NCI-H1092 (cell line): Measurements from ENCODE around the gene UGT2B15.
"Not testable (repeated sequence)": the region's sequence is repeated elsewhere in the genome, so short reads cannot be mapped to it uniquely, and the experiment has no call there.

Experiments
- DNase-seq: peaks from one replicate; lab custom pipeline; 2025; lab: John Stamatoyannopoulos, UW

UGT2B15 gene

GRCh38 chr4:68670479-68670939 lies at the start of gene UGT2B15:
Gene UGT2B15, minus strand, starts transcription at chr4:68670652. Its CDS starts 34 bp downstream, at chr4:68670618.
- DNase-seq = not testable (repeated sequence)

DNA sequence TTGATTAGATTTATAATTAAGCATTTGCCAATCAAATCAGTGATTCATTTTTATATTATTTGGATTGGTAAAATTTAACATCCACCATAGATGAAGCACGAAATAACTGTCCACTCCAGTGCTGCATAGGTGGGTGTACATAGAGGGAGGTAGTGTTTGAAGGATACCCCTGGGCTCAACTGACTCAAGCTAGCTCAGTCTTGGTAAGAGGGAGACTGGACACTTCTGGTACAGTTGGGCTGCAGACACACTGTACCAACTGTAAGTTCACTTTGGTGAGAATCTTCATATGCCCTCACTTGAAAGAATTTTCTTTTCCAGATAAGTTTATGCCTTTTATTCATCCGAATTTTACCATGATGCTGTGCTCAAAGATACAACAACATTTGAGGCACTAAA lies 48.6 kb upstream of the UGT2B15 start:
- DNase-seq = no peak

- no peak for DNase-seq
These were observed 48.1 kb upstream of the UGT2B15 start for GRCh38 chr4:68718447-68719074.

DNA sequence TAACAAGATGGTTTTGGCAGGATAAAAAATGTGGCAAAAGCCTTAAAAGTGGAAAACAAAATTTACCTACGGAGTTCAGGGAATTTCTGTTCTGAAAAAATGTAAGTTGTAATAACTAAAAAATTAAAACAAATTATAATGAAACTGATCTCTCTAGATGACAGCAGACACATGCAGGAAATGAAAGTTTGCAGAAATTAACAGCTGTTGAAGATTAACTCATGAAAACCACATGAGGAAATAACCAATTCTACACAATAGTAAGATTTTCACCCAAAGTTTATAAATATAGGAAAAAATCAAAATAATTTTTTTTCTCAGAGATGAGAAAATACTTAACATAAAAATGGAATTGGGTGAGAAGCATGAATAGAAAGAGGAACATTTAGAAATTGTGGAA lies 47.5 kb upstream of the UGT2B15 start:
- DNase-seq = no peak

DNA sequence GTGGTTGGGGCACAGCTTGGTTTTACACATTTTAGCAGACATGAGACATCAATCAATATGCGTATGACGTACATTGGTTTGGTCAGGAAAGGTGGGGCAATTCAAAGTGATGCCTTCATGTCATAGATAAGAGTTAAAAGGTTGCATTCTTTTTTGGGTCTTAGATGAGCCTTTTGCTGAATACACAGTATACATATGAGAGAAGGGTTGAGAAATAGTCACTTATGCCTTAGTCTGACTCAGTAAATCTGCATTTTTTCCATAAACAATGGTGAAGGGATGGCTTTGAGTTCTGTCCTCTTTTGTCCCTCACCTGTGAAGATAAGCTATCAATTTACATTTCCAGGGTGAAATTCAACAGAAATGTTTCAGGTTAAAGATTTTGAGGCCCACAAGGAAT lies 43.9 kb upstream of the UGT2B15 start:
- DNase-seq = no peak

DNA sequence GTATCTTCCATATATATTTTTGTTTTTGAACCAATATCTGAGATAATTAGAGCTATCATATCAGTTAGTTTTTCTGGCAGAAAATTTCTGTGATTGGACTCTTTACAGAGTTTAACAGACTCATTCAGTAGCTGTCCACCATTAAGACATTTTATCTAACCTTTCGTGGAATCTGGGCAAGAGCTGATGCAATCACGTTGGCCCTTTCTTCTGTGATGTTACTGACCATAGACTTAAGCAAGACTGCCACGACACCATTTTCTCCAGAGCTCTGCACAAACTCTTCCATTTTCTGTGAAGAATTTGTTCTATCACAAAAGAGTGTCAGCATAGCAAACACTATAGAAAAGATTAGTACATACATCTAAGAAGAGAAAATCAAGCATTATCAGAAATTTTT lies 41.8 kb upstream of the UGT2B15 start:
- DNase-seq = no peak

DNA sequence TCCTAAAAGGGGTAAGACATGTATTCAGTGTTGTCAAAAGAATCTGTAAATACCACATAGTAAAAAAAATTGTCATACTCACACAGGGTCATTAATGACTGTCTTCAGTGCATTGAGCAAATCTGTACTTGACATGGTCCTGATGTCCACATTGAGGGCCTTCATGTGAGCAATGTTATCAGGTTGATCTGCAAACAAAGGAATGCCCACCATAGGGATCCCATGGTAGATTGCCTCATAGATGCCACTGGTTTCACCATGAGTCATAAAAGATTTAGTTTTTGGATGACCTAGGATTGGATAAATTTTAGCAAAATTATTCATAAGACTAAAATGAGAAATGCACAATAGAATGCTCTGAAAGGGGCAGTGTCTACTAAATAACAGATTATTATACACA lies 38.1 kb upstream of the UGT2B15 start:
- DNase-seq = no peak

GRCh38 chr4:68703168-68703567 lies 32.7 kb upstream of the UGT2B15 start:
- DNase-seq = not testable (repeated sequence)

DNA sequence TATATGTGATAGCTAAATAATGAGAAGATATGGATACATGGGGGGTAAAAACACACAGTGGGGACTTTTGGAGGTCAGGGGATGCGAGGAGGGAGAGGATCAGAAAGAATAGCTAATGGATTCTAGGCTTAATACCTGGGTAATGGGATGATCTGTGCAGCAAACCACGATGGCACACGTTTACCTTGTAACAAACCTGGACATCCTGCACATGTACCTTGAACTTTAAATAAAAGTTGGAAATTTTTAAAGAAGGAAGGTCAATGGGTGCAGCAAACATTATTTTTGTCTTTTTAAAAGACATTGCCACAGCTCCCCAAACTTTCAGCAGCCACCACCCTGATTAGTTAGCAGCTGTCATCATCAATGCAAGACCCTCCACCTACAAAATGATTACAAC lies 29.7 kb upstream of the UGT2B15 start:
- no peak for DNase-seq

DNA sequence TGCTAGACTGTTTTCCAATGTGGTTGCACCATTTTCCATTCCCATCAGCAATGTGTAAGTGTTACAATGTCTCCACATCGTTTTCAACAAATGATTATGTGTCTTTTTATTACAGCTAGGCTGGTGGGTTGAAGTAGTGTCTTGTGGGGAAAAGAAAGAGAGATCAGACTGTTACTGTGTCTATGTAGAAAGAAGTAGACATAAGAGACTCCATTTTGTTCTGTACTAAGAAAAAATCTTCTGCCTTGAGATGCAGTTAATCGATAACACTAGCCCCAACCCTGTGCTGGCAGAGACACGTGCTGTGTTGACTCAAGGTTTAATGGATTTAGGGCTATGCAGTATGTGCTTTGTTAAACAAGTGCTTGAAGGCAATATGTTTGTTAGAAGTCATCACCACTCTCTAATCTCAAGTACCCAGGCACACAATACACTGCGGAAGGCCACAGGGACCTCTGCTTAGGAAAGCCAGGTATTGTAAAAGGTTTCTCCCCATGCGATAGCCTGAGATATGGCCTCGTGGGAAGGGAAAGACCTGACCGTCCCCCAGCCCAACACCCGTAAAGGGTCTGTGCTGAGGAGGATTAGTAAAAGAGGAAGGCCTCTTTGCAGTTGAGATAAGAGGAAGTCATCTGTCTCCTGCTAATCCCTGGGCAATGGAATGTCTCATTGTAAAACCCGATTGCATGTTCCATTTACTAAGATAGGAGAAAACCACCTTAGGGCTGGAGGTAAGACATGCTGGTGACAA lies 23.0 kb upstream of the UGT2B15 start:
- no peak for DNase-seq

DNA sequence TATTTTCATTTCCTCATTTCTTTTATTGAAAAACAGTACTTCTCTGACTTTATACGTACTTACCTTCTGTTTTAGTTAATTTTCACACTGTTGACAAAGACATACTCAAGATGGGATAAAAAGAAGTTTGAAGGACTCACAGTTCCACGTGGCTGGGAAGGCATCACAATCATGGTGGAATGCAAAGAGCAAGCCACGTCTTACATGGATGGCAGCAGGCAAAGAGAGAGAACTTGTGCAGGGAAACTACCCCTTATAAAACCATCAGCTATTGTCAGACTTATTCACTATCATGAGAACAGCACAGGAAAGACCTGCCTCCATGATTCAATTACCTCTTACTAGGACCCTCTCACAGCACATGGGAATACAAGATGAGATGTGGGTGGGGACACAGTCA lies 20.7 kb upstream of the UGT2B15 start:
- no peak for DNase-seq

GRCh38 chr4:68683034-68683433 lies 12.6 kb upstream of the UGT2B15 start:
- DNase-seq = no peak

- DNase-seq = not testable (repeated sequence)
These were observed 10.8 kb upstream of the UGT2B15 start for GRCh38 chr4:68681298-68681697.

DNA sequence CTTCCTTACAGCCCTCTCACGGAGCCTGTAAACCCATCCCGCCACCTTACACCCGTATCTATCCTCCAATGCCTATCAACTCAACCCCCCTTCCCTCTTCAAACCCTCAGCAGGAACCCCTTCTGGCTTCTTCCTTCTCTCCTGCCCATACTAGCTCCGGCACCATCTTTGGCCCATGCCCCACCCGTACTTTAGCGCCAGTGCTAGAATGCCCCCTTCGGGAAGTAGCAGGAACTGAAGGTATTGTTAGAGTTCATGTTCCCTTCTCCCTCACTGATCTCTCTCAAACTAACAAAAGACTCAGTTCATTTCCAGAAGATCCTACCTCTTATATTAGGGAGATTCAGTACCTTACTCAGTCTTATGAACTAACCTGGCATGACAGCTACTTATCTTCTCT lies 2.7 kb upstream of the UGT2B15 start:
- DNase-seq = no peak

DNA sequence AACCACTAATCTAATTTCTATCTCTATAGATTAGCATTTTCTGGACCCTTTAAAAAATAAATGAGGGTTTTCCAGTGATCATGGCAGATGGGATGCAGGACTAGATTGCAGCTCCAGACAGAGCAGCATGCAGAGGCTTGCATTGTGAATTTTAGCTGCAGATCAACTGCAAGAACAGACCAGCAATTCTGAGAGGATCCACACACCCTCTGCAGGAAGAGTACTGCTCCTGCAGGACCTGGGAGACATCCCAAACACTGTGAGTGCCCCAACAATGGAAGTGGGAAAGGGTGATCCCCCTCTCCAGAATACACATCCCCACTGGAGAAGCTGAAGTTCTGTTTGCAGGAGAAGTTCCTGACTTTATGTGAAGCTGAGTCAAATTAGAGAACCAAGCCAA lies 765 bp upstream of the UGT2B15 start:
- DNase-seq = not testable (repeated sequence)

- DNase-seq = not testable (repeated sequence)
These were observed 1.8 kb downstream of the UGT2B15 start for GRCh38 chr4:68668537-68669163.

DNA sequence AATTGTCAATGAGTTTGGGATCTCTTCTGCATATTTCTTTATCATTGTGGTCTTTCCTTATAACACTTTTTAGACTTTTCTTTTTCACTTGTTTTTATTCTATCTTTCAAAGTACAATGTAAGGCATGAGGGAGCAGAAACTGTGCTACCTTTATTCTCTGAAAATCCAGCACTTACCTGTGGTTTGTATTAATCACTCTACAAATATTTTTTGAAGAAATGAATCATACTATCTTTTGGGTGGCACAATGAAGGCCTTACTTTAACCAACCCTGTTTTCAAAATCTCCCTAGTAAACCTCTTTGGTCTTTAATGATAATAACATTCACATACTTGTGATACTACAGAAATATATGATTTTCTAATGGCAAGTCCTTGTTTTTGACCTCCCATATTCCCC lies 2.9 kb downstream of the UGT2B15 start:
- DNase-seq = not testable (repeated sequence)

DNA sequence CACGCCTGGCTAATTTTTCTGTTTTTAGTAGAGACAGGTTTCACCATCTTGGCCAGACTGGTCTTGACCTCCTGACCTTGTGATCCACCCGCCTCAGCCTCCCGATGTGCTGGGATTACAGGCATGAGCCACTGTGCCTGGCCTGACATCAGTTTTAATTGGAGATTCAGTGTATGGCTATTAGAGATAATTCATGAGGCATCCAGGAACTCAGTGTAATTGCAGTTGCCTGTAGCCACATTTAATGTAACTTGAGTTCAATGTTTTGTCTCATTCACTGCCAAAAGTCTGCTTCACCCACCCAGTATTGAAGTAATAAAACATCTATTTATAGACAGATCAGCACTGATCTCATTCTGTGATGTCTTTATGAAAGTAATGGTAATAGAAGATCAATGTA lies 5.7 kb downstream of the UGT2B15 start:
- not testable (repeated sequence) for DNase-seq

DNA sequence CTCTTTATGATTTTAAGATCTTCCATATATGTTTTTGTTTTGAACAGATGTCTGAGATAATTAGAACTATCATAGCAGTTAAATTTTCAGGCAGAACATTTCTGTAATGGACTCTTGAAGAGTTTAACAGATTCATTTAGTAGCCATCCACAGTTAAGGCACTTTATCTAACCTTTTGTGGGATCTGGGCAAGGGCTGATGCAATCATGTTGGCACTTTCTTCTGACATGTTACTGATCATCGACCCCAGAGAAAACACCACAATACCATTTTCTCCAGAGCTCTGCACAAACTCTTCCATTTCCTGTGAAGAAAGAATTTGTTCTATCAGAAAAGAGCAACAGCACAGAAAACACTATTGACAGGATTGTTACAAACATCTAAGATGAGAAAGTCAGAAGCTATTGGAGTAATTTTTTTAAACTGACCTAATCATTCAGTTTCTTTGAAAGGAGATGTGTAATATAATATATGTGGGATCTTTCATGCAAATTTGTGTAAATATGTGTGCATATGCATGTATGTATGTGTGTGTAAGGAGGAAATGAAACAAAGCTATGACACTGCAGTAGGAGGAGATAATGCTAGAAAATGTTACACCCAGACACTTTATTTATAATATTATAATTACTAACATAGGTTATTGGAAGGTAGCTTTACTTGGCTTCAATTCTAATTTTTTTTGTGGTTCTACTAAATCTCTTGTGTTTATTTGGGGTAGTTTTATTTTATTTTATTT lies 7.4 kb downstream of the UGT2B15 start:
- not testable (repeated sequence) for DNase-seq

DNA sequence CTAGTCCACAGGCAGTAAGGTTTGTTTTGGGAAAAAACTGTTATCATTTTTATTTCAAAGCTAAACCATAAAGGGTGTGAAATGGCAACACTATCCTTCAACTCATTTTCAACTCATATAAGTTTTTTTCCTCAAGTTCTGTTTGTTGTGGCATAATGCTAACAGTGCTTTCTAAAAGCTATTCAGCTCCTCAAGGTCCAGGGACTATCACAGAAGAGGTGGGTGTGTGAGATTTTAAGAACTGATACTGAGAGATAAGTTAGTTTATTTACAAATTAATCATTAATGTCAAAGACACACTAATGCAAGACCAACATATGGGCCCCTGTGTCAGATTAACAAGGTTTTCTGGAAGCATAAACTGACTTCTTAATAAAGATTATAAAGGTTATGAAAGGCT lies 11.8 kb downstream of the UGT2B15 start:
- no peak for DNase-seq

DNA sequence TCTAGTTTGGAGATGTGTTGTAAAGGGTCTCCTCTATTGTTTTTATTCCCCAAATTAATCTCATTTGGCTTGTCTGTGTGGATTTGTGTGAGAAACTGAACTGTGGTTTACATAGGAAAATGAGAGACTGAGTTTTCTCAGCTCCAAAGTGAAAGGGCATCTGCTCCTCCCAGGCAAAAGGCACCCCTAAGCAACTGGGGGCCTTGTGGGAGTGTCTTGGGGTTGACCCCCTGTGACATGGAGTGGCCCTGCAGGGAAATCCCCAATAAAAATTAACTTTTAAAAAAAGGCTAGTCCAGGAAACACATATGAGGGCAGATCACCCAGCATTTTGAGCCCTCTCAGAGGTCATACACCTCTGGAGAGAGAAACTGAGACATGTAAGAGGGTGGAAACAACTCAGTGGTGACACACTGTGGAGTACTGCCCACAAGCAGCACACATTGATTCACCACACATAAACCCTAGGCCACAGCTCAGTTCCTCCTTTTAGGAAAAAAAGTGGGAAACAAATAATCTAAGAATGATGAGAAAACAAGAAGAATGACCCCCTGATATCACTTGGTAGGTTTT lies 13.3 kb downstream of the UGT2B15 start:
- DNase-seq = not testable (repeated sequence)

DNA sequence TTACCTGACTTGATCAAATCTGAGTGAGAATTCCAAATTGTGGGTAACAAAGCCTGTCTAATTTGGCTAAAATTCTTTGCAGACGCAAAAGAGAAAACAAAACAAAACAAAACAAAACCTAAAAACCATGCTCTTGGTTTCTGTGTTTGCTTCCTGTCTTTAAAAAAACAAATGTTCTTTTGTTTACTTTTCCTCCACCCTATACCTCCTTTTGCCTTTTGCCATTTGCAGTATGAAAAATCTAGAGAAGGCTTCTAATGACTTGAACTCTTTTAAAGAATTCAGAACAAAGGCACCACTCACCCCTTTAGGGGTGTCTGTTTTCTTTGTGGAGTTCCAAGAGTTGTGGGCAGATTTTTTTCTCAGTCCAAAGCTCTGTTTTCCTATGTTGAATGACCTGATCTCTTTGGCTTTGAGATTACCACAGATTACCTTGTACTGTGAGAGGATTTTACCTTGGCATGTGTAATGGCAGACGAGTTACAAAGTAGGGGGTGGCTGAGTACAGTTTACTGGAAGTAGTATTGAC lies 13.9 kb downstream of the UGT2B15 start:
- not testable (repeated sequence) for DNase-seq
